Stimulated activated CD4-positive, alpha-beta T cell treated with anti-CD3 and anti-CD28 coated beads, TNF-alpha, amount 100 ng/mL, for 48 hours (primary cell): ENCODE measurements around the gene KMT2A.
"Not testable (repeated sequence)": the region's sequence is repeated elsewhere in the genome, so short reads cannot be mapped to it uniquely, and the experiment has no call there.

Experiments
- DNase-seq, 3 donors: peaks; one replicate each; pipeline ENCODE4 v3.0.0-alpha.2; 2020; ENCODE audit warnings: low read depth in 3 of 3

KMT2A gene

GRCh38 chr11:118434553-118435289, 1.6 kb upstream of the KMT2A start:
- peak in 1 of 3 donors; percentile 39 for DNase-seq

- DNase-seq = peak in 1 of 3 donors; percentile 51
These were observed 901 bp upstream of the KMT2A start for GRCh38 chr11:118435290-118435892.

- DNase-seq = peak in 1 of 3 donors; percentile 27
These were observed 431 bp downstream of the KMT2A start for GRCh38 chr11:118436639-118437207.

- peak in 1 of 3 donors; percentile 48 for DNase-seq
These were observed 1.2 kb downstream of the KMT2A start for GRCh38 chr11:118437208-118438125.

- DNase-seq = peak in 1 of 3 donors; percentile 30
These were observed 2.1 kb downstream of the KMT2A start for GRCh38 chr11:118438314-118438931.

- DNase-seq = no peak
These were observed 3.4 kb downstream of the KMT2A start for GRCh38 chr11:118439646-118440045.

- DNase-seq = no peak
These were observed 5.5 kb downstream of the KMT2A start for GRCh38 chr11:118441770-118442275.

- no peak for DNase-seq
These were observed 6.0 kb downstream of the KMT2A start for GRCh38 chr11:118442301-118442700.

GRCh38 chr11:118442908-118443589, 6.8 kb downstream of the KMT2A start:
- DNase-seq = no peak

- DNase-seq = no peak
These were observed 7.4 kb downstream of the KMT2A start for GRCh38 chr11:118443590-118444218.

- DNase-seq = no peak
These were observed 11.1 kb downstream of the KMT2A start for GRCh38 chr11:118447423-118447822.

- no peak for DNase-seq
These were observed 12.0 kb downstream of the KMT2A start for GRCh38 chr11:118448294-118448693.

- DNase-seq = no peak
These were observed 13.1 kb downstream of the KMT2A start for GRCh38 chr11:118449316-118449918.

GRCh38 chr11:118450451-118450850, 14.2 kb downstream of the KMT2A start:
- DNase-seq = no peak

GRCh38 chr11:118462178-118462577, 25.9 kb downstream of the KMT2A start:
- DNase-seq = no peak

GRCh38 chr11:118468968-118469367, 32.7 kb downstream of the KMT2A start:
- not testable (repeated sequence) for DNase-seq

- no peak for DNase-seq
These were observed 34.7 kb downstream of the KMT2A start for GRCh38 chr11:118471030-118471429.

- DNase-seq = no peak
These were observed 37.2 kb downstream of the KMT2A start for GRCh38 chr11:118473537-118473936.

GRCh38 chr11:118476676-118477075, 40.4 kb downstream of the KMT2A start:
- DNase-seq = no peak

GRCh38 chr11:118481238-118481637, 44.9 kb downstream of the KMT2A start:
- not testable (repeated sequence) for DNase-seq
